ENCODE data around the gene ERVMER34-1. TPM values are rescaled to one million over a fixed set of nuclear protein-coding genes. Genes with fewer than 3 reads are reported as not detected.

The ERVMER34-1 gene
- polyA plus RNA-seq, 1 experiment: 0.26 TPM

- no peaks in the 10 kb centered on the region for H3K9me3 ChIP-seq (ENCODE audit: control insufficient read depth, insufficient read depth, low read length)
- DNase-seq (ENCODE audit: low read depth, low spot score): peak; percentile 3
- no peak overlapping the region for H3K27ac ChIP-seq (ENCODE audit: low read depth, low read length)
- H3K27me3 ChIP-seq (ENCODE audit: control insufficient read depth, insufficient read depth, low read length): peaks cover 3% of the 10 kb centered on the region
- no peak overlapping the region for H3K4me3 ChIP-seq (ENCODE audit: low read depth, low read length)
- TF ChIP-seq CTCF (IDR thresholded peaks at IDR 0.05; ENCODE audit: low read depth, low read length): no peak
- ChIA-PET CTCF (interaction anchor here (0.6 to 1.6 kb wide), 3 partner anchors 202 to 1025 kb away, joined by 3 to 5 read pairs (median 4); no protein-coding TSS in a partner anchor), POLR2A (no interaction called here)
These were observed 29.0 kb upstream of the ERVMER34-1 start for GRCh38 chr4:52780206-52780605.

- H3K4me3 ChIP-seq (ENCODE audit: low read depth, low read length): no peak overlapping the region
- DNase-seq (ENCODE audit: low read depth, low spot score): no peak
- ChIA-PET POLR2A (no interaction called here), CTCF (interaction anchor here (1.1 kb wide), 1 partner anchor 384 kb away, joined by 4 read pairs; no protein-coding TSS in a partner anchor)
- TF ChIP-seq CTCF (IDR thresholded peaks at IDR 0.05; ENCODE audit: low read depth, low read length): no peak
- peaks cover 14% of the 10 kb centered on the region for H3K27me3 ChIP-seq (ENCODE audit: control insufficient read depth, insufficient read depth, low read length)
- no peaks in the 10 kb centered on the region for H3K9me3 ChIP-seq (ENCODE audit: control insufficient read depth, insufficient read depth, low read length)
- no peak overlapping the region for H3K27ac ChIP-seq (ENCODE audit: low read depth, low read length)
These were observed 9.0 kb upstream of the ERVMER34-1 start for GRCh38 chr4:52760256-52760655.

GRCh38 chr4:52755426-52755825 is 4.2 kb upstream of the ERVMER34-1 start:
- ChIA-PET CTCF (interaction anchor here (0.7 to 1.6 kb wide), 3 partner anchors 210 to 901 kb away, joined by 3 to 5 read pairs (median 5); no protein-coding TSS in a partner anchor), POLR2A (no interaction called here)
- peaks cover 20% of the 10 kb centered on the region for H3K27me3 ChIP-seq (ENCODE audit: control insufficient read depth, insufficient read depth, low read length)
- H3K27ac ChIP-seq (ENCODE audit: low read depth, low read length): no peak overlapping the region
- no peak overlapping the region for H3K4me3 ChIP-seq (ENCODE audit: low read depth, low read length)
- no peak for TF ChIP-seq CTCF (IDR thresholded peaks at IDR 0.05; ENCODE audit: low read depth, low read length)
- DNase-seq (ENCODE audit: low read depth, low spot score): no peak
- peaks cover 8% of the 10 kb centered on the region; the same call in 1 of the 2 replicates for H3K9me3 ChIP-seq (ENCODE audit: control insufficient read depth, insufficient read depth, low read length)

- no peak for DNase-seq (ENCODE audit: low read depth, low spot score)
- POLR2A ChIA-PET: no interaction called here
- peaks cover 20% of the 10 kb centered on the region for H3K27me3 ChIP-seq (ENCODE audit: control insufficient read depth, insufficient read depth, low read length)
- H3K27ac ChIP-seq (ENCODE audit: low read depth, low read length): no peak overlapping the region
- no peak overlapping the region for H3K4me3 ChIP-seq (ENCODE audit: low read depth, low read length)
- TF ChIP-seq CTCF (IDR thresholded peaks at IDR 0.05; ENCODE audit: low read depth, low read length): no peak
- CTCF ChIA-PET: interaction anchor here (1.3 kb wide), 1 partner anchor 230 kb away, joined by 3 read pairs; no protein-coding TSS in a partner anchor
- peaks cover 8% of the 10 kb centered on the region; the same call in 1 of the 2 replicates for H3K9me3 ChIP-seq (ENCODE audit: control insufficient read depth, insufficient read depth, low read length)
These were observed 1.7 kb upstream of the ERVMER34-1 start for GRCh38 chr4:52752936-52753335.

GRCh38 chr4:52751487-52751911 is 274 bp upstream of the ERVMER34-1 start:
- Histone ChIP-seq H3K27me3 (ENCODE audit: control insufficient read depth, insufficient read depth, low read length) (peaks cover 17% of the 10 kb centered on the region), H3K4me3 (ENCODE audit: low read depth, low read length) (peak overlapping the region; percentile 59), H3K9me3 (ENCODE audit: control insufficient read depth, insufficient read depth, low read length) (peaks cover 8% of the 10 kb centered on the region; the same call in 1 of the 2 replicates), H3K27ac (ENCODE audit: low read depth, low read length) (no peak overlapping the region)
- ChIA-PET CTCF (no interaction called here), POLR2A (interaction anchor here (1.1 kb wide), 1 partner anchor 29 kb away, joined by 3 read pairs; no protein-coding TSS in a partner anchor)
- no peak for TF ChIP-seq CTCF (IDR thresholded peaks at IDR 0.05; ENCODE audit: low read depth, low read length)
- no peak for DNase-seq (ENCODE audit: low read depth, low spot score)

Measured in AG04450 (cell line).